ENCODE data around the gene SLC35D1.
"Not testable (repeated sequence)": the region's sequence is repeated elsewhere in the genome, so short reads cannot be mapped to it uniquely, and the experiment has no call there.

Gene SLC35D1

DNA sequence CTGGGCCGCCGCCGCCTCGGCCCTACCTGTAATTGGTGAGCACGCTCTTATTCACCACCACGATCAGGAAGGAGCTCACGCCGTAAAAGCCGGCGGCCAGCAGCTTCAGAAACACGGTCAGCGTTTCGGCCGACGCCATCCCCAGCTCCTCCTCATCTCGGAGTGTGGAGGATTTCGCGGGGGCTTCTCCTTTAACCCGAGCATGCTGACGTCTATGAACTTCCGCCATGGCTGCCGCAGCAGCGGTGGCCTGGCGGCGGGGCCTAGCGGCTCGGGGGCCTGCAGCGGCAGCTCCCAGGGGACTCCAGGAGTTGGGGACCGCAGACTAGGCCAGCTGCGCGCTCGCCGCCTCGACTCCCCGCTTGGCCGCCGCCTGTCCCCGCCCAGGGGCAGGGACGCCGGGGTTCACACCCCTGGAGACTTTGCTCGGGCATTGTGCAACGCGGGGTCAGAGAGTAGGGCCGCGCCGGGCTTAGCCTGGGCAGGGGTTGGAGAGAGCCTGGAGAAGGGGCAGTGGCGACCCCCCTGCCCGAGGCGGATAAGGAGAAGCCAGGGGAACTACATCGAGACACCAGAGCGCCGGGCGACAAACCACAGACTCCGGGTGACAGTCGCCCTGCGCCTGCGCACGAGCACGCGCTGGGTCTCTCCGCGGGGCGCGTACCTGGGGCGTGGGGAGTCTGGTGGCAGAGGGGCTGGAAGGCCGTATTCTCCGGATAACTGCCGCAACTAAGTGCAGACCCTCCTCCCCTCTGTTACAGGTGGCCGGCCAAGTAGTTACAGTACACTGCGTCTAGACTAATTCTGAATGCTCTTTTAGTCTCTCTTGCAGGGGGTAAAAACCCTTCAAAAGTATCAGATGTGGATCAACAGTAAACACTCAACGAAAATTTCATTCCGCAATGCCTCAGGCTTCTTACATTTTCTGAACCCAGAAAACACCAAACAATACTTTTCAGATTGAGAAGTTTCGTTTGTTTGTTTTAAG, at the start of gene SLC35D1:
SLC35D1 (minus strand) TSS at position 364 of the 988 bp plus-strand sequence; CDS start at position 229, 135 bp downstream.
- peak; percentile 70 for DNase-seq

DNA sequence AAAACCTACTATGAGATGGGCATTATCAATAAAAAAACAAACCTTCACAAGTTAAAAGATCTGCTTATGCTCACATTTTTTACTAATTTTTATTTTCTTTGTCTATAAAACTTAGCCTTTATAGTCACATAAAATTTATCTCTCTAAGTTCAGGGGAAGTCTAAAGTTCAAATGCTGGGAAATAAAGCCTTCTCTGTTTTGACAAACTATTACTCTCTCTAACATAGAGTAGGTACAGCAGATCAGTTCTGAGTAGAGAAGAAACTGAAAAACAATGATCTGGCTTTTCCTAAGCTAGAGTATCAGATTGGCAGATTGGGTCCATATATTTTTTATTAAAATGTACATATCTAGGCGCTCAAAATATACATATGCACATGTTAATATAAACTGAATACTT, 49.6 kb upstream of the SLC35D1 start:
- no peak for DNase-seq

GRCh38 chr1:67100833-67101232, 46.9 kb upstream of the SLC35D1 start:
- DNase-seq, result no peak

DNA sequence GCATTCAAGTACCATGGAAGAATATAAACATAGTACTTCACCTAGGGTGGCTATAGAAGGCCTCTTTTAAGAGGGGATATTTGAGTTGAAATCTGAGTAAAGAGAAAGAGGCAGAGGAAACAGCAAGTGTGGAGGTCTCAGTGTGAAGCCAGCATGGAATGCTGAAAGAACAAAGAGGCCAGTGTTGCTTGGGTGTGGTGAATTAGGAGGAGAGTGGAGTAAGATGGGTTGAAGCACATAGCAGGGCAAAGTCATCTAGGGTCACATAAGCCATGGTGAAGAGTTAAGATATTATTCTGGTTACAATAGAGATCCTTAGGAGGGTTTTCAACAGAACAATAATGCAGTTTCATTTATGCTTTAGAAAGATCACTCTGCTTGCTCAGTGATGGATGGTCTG, 43.4 kb upstream of the SLC35D1 start:
- DNase-seq, result no peak

GRCh38 chr1:67094191-67094590, 40.2 kb upstream of the SLC35D1 start:
- DNase-seq, result no peak

- no peak for DNase-seq
Measured at GRCh38 chr1:67089685-67090208, 35.8 kb upstream of the SLC35D1 start.

DNA sequence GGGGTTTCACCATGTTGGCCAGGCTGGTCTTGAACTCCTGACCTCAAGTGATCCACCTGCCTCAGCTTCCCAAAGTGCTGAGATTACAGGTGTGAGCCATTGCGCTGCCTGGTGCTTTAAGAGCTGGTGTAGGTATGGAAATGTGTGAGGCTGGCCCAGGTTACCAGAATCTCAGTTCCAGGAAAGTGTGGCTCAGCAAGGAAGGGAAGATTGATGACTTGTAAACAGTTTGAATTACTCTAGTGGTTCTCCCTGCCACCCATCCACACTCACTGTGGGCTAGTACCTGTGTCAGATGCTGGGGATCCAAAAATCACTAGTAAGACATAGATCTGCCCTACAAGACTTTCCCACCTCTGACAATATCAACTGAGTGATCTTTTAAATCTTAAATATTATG, 34.5 kb upstream of the SLC35D1 start:
- no peak for DNase-seq

DNA sequence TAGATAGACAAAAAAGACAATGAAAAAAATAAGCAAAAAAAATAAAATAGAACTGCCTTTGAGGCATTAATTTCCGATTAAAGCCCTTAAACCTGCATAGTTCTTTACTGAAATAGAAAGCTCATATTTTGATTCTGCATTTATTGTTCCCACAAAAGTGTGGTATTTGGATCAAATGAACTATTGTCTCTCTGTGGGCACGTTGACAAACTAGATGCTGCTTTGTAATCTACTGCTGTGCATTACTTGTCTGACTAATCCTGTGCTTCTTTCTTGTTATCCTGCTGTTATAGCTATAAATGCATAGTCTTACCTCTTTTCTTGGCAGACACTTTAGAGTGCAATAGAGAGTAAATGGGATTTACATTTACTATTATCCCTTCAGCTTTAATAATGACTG, 31.4 kb upstream of the SLC35D1 start:
- DNase-seq, result no peak

GRCh38 chr1:67084765-67085318, 30.9 kb upstream of the SLC35D1 start:
- no peak for DNase-seq

GRCh38 chr1:67078291-67078690, 24.3 kb upstream of the SLC35D1 start:
- no peak for DNase-seq

GRCh38 chr1:67077593-67077992, 23.6 kb upstream of the SLC35D1 start:
- no peak for DNase-seq

DNA sequence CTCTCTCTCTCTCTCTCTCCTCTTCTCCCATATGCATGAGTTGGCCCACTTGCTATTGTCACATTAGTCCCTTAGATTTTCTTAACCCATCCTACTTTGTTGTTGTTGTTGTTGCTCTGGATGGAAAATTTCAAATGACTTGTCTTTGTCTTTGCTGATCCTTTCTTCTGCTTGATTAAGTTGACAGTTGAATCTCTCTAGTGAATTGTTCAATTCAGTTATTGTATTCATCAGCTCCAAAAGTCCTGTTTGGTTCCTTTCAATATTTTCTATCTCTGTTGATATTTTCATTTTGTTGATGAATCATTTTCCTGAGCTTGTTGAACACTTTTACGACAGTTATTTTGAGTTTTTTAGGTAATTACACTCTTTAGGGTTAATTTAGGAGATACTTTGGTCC, 18.8 kb upstream of the SLC35D1 start:
- no peak for DNase-seq

GRCh38 chr1:67067655-67068054, 13.7 kb upstream of the SLC35D1 start:
- not testable (repeated sequence) for DNase-seq

GRCh38 chr1:67062412-67062811, 8.5 kb upstream of the SLC35D1 start:
- DNase-seq, result no peak

- DNase-seq, result no peak
Measured at GRCh38 chr1:67061266-67061665, 7.3 kb upstream of the SLC35D1 start.

- no peak for DNase-seq
Measured at GRCh38 chr1:67060811-67061218, 6.9 kb upstream of the SLC35D1 start.

DNA sequence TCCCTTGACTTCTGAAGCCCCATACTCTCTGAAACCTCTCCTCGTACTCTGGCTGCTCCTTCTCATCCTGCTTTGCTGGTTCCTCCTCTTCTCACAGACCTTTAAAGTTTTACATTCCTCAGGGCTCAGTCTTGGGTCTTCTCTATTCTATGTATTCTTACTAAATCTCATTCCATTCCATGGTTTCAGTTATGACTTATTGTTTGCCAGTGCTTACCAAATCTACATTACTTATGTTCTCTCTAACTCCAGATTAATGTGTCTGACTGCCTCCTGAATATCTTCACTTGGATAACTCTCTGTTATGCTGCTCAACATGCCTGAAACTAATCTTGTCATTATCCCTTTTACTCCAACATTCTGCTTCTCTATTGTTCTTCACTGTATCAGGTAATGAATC, 5.4 kb upstream of the SLC35D1 start:
- no peak for DNase-seq

- DNase-seq, result no peak
Measured at GRCh38 chr1:67058761-67059160, 4.8 kb upstream of the SLC35D1 start.

DNA sequence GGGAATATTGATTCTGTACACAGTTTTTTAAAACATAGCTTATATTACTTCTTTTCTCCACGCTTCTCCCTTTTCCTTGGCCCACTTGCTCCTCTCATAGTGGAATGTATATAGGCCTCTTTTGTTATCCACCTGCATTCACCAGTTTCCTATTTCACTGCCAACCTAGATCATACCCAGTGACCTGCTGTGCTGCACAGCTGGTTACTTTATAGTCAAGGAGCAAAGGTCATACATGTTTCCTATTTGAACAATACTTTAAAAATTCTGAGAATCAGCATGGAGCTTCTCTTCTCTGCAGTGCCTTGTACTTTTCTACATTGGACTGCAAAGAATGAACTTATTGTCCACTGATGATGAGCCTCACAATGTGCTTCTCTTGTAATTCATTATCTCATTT, 4.3 kb upstream of the SLC35D1 start:
- no peak for DNase-seq

DNA sequence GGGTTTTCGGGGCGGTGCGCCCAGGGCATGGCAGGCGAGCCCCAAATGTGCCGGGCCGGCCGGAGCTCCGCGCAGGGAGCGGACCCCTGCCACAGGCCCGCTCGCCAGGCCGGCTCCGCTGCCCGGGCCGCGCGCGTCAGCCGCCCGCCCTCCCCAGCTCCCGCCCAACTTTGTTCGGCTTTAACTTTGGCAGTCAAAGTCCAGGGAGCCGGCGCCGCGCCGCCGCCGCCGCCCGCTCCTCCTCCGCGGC, 488 bp downstream of the SLC35D1 start:
- DNase-seq, result no peak

DNA sequence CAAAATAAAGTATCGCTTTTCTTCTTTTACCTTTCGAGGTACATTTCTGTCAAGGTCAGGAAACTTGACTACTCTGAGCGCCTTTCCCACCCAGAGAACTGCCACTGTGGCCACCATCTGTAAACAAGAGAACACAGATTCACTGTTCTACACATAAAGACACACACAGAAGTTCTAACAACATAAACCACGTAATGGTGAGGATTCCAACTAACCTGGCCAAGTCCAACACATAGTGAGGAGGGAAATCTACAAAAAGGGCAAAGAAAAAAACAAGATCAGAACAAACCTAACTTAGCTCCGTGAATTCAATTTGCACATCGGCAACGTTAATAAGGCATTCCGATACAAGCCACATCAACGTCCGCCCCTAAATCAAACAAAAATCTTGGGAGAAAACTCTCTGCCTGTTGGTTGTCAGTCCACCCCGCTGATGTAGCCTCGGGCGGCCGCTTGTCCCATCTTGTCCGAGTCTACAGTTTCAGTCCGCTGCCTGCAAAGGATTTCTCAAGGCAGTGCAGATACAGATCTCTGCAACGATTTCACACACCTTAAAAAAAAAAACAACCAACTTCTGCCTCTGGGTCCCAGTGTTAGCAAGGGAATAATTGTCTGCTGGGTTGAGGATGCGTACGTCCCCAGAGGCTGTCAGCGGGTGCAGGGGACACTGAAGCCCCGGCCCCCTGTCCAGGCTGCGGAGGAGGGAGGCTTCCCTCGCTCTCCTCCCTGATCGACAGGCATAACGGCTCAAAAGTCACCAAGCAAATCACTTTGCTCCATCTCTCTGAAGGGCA, 1.0 kb downstream of the SLC35D1 start:
- peak; percentile 5 for DNase-seq

GRCh38 chr1:67051196-67051595, 2.8 kb downstream of the SLC35D1 start:
- no peak for DNase-seq

DNA sequence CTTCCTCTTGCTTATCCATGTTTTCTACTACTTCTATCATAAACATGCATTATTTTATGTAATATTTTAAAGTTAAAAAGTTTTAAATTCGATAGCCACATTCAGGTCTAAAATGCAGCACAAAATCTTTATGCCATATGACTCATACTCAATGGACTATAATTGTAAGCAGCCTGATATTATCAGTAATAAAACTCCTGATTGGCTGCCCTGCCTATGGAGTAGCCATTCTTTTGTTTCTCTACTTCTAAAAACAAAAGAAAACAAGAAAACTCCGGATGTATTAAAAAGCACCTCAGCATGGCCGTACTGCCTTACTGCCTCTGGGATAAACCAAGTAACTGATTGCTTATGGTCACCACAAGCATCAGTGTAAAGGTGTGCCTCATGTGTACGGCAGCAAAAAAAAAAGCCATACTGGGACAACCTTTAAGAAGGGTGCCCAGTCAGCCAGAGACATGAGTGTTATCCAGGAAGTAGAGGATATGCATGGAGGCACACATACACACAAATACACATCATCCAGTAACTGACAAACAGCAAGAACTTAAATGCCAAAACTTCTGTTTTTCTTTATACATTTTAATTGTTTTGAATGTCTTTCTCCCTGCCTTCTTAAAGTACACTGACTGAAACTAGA, 9.2 kb downstream of the SLC35D1 start:
- DNase-seq, result no peak
